GM19452 (cell line): Measurements from ENCODE around the gene EMC7.
A peak's percentile ranks its signal among the peaks of the same experiment; 100 is the strongest.

ENCODE experiments used
- ATAC-seq: cut with Tn5 transposase; IDR thresholded peaks from one replicate; pipeline ENCODE4 v1.9.1; 2021; ENCODE audit not compliant: unreplicated experiment

The EMC7 gene

DNA sequence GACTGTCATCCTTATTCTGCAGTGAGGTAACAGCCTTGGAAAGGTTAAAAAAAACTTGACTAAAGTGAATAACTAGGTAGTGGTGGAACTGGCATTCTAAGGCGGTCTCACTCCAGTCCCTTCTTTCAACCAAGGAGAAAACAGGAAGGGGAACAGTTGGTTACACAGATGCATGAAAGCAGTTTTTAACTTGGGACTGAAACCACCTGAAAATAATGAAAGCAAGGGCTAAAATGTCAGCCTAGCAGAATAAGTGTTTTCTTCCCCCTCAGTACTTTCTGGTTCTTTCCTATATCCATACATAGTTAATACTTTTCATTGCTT is 61.9 kb downstream of the EMC7 start:
- no peak for ATAC-seq

DNA sequence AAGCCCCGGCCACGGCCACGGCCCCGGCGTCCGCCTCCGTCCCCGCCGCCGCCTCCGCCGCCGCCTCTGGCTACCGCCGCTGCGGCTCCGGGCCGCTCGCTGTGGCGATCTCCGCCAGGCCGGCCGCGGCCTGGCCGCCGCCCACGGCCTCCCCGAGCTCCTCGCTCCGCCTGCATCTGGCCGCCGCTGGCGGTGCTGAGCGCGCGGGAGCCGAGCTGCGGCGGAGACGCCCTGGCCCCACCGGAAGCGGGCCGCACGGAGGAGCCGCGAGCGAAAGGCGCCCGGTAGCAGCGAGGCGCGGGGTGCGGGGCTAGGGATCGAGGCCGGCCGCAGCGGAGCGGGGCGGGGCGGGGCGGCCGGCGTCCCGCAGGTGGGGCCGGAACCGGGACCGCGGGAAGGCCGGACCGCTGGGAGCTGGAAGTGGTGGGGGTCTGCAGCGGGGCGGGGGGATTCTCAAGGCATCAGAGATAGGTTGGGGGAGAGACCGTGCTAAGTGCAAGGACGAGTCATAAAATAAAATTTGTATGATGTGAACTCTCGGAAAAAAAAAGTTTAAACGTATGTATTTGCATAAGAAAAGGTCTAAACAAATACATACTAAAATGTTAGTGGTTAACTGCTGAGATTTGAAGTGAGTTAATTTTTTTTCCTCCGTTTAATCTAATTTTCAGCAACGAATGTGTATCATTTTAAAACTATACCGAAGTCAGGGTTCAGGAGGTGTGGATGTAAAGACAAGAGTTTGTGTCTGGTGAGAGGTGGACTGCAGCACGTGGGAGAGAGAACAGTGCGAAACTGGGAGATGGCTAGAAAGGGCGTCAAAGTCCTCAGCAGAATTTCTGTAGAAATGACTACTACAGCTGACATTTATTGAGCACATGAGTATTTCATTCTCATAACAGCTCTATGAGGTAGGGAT is 62.5 kb downstream of the EMC7 start, which contains the start of gene AVEN:
Gene AVEN, minus strand, starts transcription at position 334 of the 919 bp plus-strand sequence. Its CDS starts 158 bp downstream, at position 176.
- peak; percentile 52 for ATAC-seq

DNA sequence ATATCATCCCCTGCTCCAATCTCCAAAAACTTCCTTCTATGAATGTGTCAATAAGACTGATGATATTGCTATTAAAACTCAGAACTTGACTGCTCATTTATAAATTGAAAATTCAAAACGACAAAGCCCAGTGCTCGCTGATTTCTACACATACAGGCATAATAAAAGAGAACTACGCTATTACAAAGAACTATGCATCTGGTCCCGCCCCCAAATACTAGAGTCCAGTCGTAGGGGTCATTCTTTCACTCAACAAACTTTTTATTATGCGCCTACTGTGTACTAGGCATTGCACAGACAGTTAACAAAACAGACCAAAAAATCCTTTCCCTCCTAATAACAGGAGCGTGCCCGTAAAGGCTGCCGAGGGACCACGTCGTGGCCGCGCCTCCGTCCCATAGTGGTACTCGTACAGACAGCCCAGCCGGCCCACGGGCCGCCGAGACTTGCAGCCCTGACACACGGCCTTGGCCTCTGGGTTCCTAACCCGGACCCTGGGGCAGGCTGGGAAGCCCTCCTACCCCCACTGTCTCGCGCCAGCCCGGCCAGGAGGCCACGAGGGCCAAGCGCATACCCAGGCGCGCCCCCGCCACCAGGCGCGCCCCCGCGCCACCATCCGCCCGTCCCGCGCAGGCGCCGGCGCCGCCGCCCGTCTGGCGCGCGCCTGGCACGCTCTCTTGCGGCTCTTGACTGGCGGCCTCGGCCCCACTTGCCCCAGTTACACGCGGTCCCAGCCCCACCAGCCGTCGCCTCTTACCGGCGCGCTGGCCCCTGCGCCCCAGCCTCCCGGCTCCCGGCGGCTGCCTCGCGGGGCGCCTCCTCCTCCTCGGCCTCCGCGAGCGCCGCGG is 63.4 kb downstream of the EMC7 start:
- ATAC-seq: peak; percentile 78
